Lung (tissue), 12 donors: ENCODE results near the gene ABR. TPM values are rescaled to one million over a fixed set of nuclear protein-coding genes. Genes with fewer than 3 reads are reported as not detected.
"Not testable (repeated sequence)": the region's sequence is repeated elsewhere in the genome, so short reads cannot be mapped to it uniquely, and the experiment has no call there.

Source experiments
- ATAC-seq: fragments of 200-7000 bp; cut with Tn5 transposase; one replicate; pipeline ENCODE4 v1.9.1; 2020; ENCODE audit warnings: moderate number of reproducible peaks; ENCODE audit not compliant: insufficient read depth, low FRiP score
- DNase-seq, 3 donors: peaks; one replicate each; pipeline ENCODE4 v3.0.0-alpha.2; 2013 to 2017
- H3K27ac ChIP-seq, 2 donors: one replicate each; pipeline ENCODE4 v1.5.1; 2013; ENCODE audit warnings: mild to moderate bottlenecking in 2 of 2, moderate library complexity in 2 of 2, control low read depth in 1 of 2, inconsistent platforms in 1 of 2, low read depth in 1 of 2, low read length in 1 of 2
- H3K27me3 ChIP-seq, 3 donors: one replicate each; pipeline ENCODE4 v1.5.1; 2013; ENCODE audit warnings: low read length in 2 of 3; ENCODE audit not compliant: control insufficient read depth in 3 of 3, insufficient read depth in 3 of 3
- H3K36me3 ChIP-seq, 4 donors: one replicate each; pipeline ENCODE4 v1.5.1; 2013; ENCODE audit warnings: low read length in 4 of 4, mild to moderate bottlenecking in 1 of 4, moderate library complexity in 1 of 4; ENCODE audit not compliant: control insufficient read depth in 4 of 4, insufficient read depth in 4 of 4
- H3K4me1 ChIP-seq, 5 donors: one replicate each; pipeline ENCODE4 v1.5.1; 2013; ENCODE audit warnings: low read length in 5 of 5, mild to moderate bottlenecking in 2 of 5, moderate library complexity in 1 of 5; ENCODE audit not compliant: control insufficient read depth in 5 of 5, insufficient read depth in 5 of 5
- H3K4me3 ChIP-seq: one replicate; pipeline ENCODE4 v1.5.1; 2013; ENCODE audit warnings: mild to moderate bottlenecking, control low read depth, moderate library complexity
- H3K9ac ChIP-seq, 2 donors: one replicate each; pipeline ENCODE4 v1.5.1; 2013; ENCODE audit warnings: low read length in 2 of 2, control low read depth in 1 of 2; ENCODE audit not compliant: insufficient read depth in 1 of 2
- H3K9me3 ChIP-seq, 4 donors: one replicate each; pipeline ENCODE4 v1.5.1; 2013; ENCODE audit warnings: low read length in 3 of 4, mild to moderate bottlenecking in 1 of 4, moderate library complexity in 1 of 4; ENCODE audit not compliant: control insufficient read depth in 4 of 4, insufficient read depth in 3 of 4
- CTCF ChIP-seq: IDR thresholded peaks from 2 replicates; pipeline ENCODE4 v1.5.1; 2012; ENCODE audit warnings: mild to moderate bottlenecking; ENCODE audit errors: control extremely low read depth, extremely low read depth
- WGBS, 2 donors: extraction: QIAGEN DNeasy Blood & Tissue Kit; methylation state at CpG; one replicate each; pipeline ENCODE4 v1.1.7; 2013; 5-methylcytosine and 5-hydroxymethylcytosine counted together
- polyA plus RNA-seq, 2 donors: library from polyadenylated mRNA; stranded (reverse); fragments of 200-250 nt; gene quantifications; one replicate each; pipeline ENCODE4 v1.2.1, GENCODE V29; 2013
- total RNA-seq, 2 donors: library from RNA; depleted of rRNA in 1 of 2; stranded (reverse); fragments of >200 nt in 1 of 2; gene quantifications; one replicate each; pipeline ENCODE4 v1.2.1, GENCODE V29; 2014 to 2021
- donor health status: control.
- donor health status: control.
- donor health status: Bipolar disorder and iron deficiency.
- donor health status: healthy.
- donor health status: DM: yes; HTN: yes; CAD: no.

ABR gene
- total and polyA plus RNA-seq, 4 donors: 54.8 to 187 (median 70.2) TPM

- H3K27me3 ChIP-seq: no peaks in the 10 kb centered on the region
- peaks cover 0 to 13% (median 4%) of the 10 kb centered on the region in 4 donors for H3K36me3 ChIP-seq
- DNase-seq (no peak), ATAC-seq (no peak)
- H3K9me3 ChIP-seq: no peaks in the 10 kb centered on the region
- no peak overlapping the region for H3K9ac ChIP-seq
- no peak overlapping the region for H3K4me3 ChIP-seq
- TF ChIP-seq CTCF: no peak
- no peak overlapping the region for H3K27ac ChIP-seq
- peaks cover 0 to 18% (median 7%) of the 10 kb centered on the region in 5 donors for H3K4me1 ChIP-seq
- 88 to 89% methylated on average over 11 of the region's 11 CpGs for WGBS, 2 donors
These were observed 79.4 kb downstream of the ABR start for GRCh38 chr17:1100382-1100781.

GRCh38 chr17:1099242-1099641 is 80.5 kb downstream of the ABR start:
- DNase-seq (no peak), ATAC-seq (no peak)
- no peak overlapping the region for H3K4me3 ChIP-seq
- 95 to 96% methylated on average over 9 of the region's 9 CpGs for WGBS, 2 donors
- no peaks in the 10 kb centered on the region for H3K27me3 ChIP-seq
- peaks cover 0 to 17% (median 10%) of the 10 kb centered on the region in 4 donors for H3K36me3 ChIP-seq
- peaks cover 0 to 23% (median 6%) of the 10 kb centered on the region in 5 donors for H3K4me1 ChIP-seq
- no peak overlapping the region for H3K9ac ChIP-seq
- TF ChIP-seq CTCF: no peak
- H3K9me3 ChIP-seq: no peaks in the 10 kb centered on the region
- H3K27ac ChIP-seq: no peak overlapping the region

- H3K36me3 ChIP-seq: peaks cover 0 to 21% (median 12%) of the 10 kb centered on the region in 4 donors
- DNase-seq: peak in 1 of 3 donors; percentile 68
- not testable (repeated sequence) for H3K9me3 ChIP-seq, H3K27me3 ChIP-seq, H3K9ac ChIP-seq, H3K4me3 ChIP-seq
- peaks cover 0 to 23% (median 4%) of the 10 kb centered on the region in 5 donors for H3K4me1 ChIP-seq
- 51 to 67% methylated on average over 19 of the region's 19 CpGs for WGBS, 2 donors
- ATAC-seq: peak; percentile 53
- H3K27ac ChIP-seq: peak overlapping the region in 1 of 2 donors; percentile 61
These were observed 81.6 kb downstream of the ABR start for GRCh38 chr17:1097972-1098744.

- no peaks in the 10 kb centered on the region for H3K27me3 ChIP-seq
- 19 to 45% methylated on average over 9 of the region's 9 CpGs for WGBS, 2 donors
- peak; percentile 19 for ATAC-seq
- H3K36me3 ChIP-seq: peaks cover 3 to 29% (median 19%) of the 10 kb centered on the region in 4 donors
- H3K4me1 ChIP-seq: peaks cover 0 to 23% (median 6%) of the 10 kb centered on the region in 5 donors
- no peaks in the 10 kb centered on the region for H3K9me3 ChIP-seq
- peak in 1 of 3 donors; percentile 44 for DNase-seq
- no peak overlapping the region for H3K4me3 ChIP-seq
- peak overlapping the region; percentile 14 to 81 for H3K27ac ChIP-seq
- no peak for TF ChIP-seq CTCF
- no peak overlapping the region for H3K9ac ChIP-seq
These were observed 83.6 kb downstream of the ABR start for GRCh38 chr17:1096215-1096614.
